GM19099 (cell line): Measurements from ENCODE around the gene PROK1.

Experiments used
- POLR2A ChIP-seq: IDR thresholded peaks from 3 replicates; pipeline ENCODE4 v1.6.1; 2011; ENCODE audit warnings: low read depth; ENCODE audit not compliant: insufficient read length; ENCODE audit errors: extremely low read depth

Gene PROK1, protein sequence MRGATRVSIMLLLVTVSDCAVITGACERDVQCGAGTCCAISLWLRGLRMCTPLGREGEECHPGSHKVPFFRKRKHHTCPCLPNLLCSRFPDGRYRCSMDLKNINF

DNA sequence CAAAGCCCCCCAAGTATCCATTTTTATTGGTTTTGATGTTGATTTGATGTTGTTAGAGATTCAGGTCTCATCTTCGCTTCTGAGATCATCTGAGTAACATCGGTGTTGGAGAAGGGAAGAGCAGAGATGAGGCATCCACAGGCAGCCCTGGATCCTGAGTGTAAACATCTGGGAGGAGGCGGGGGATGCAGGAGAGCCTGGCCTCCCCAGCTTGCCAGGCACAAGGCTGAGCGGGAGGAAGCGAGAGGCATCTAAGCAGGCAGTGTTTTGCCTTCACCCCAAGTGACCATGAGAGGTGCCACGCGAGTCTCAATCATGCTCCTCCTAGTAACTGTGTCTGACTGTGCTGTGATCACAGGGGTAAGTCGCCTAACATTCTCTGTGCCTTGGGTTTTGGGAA is at the start of gene PROK1:
PROK1 (plus strand) TSS at position 221 of the 400 bp plus-strand sequence; CDS start at position 289, 68 bp downstream.
- no peak for TF ChIP-seq POLR2A

DNA sequence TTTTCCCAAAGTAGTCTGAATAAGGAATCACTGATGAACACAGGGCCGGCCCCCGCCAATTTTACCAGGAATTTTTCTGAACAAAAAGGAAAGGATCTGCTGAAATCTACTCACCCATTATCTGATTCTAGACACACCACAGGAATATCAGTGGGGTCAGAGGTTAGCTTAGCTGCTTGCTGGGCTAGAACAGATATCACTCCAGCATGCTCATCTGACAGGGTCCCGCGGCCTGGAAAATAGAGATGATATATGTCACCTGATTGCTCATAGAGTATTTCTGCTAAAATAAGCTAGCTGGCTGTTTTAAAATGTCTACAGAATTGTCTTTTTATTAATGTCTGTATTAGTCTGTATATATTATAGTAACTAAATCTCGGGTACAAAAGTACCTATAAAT is 47.1 kb upstream of the PROK1 start:
- TF ChIP-seq POLR2A: no peak

DNA sequence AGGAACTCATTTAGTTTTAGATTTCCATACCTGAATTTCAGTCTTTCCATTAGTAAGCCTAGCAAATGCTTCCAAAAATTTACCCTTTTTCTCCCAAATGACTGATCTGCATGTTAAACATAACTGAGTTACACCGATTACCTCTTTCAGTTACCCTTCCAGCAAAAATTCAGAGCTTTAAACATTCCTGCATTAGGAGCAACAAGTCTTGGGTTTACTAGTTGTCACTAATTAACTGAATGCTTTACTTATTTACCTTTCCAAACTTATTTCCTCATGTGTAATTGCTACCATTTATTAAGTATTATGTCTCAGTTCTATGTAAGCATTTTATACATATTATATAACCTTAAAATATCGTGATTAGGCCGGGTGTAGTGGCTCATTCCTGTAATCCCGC is 46.5 kb upstream of the PROK1 start:
- no peak for TF ChIP-seq POLR2A

DNA sequence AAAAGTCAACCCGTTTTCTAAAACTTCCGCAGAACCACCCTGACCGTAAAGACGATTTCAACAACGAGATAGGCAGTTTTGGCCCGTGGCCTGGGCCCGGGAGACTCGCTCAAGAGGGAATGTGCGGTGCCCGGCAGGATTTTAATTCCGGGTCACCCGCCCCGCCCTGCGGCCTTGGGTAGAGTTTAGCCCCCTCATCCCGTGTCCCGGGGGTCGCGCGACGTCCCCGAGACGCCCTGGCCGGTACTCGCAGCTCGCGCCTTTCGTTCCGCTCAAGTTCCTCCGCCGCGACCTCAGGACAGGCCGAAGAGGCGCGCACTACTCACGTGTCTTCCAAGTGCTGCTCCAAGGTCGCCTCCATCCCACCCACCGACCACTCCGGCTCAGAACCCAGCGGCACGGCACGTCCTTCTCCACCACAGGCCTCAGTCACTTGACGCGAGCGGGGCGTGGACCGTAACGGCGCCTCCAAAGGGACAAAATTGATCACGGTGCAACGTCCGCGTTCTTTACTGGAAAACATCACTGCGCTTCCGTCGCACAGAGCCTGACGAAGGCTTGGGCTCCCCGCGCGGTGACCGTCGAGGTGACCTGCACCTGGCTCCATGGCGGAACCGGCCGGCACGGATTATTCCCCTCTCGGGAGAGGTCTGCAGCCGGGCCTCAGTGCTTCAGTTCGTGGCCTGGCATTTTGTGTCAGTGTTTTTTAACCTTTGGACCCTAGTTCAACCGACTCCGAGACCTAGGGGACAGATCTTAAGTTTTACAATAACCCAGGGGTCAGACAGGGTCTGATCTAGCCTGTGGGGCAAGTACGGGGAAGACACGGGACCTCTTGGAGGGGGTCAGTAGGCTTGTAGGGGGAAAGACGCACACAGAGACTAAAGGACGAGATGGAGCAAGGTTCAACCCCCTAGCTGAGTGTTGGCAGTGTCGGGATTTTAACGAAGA is 43.4 kb upstream of the PROK1 start, which contains the start of gene LAMTOR5:
LAMTOR5 (minus strand) TSS at position 435 of the 951 bp plus-strand sequence; CDS start at position 361, 74 bp downstream.
- TF ChIP-seq POLR2A: peak; percentile 91

DNA sequence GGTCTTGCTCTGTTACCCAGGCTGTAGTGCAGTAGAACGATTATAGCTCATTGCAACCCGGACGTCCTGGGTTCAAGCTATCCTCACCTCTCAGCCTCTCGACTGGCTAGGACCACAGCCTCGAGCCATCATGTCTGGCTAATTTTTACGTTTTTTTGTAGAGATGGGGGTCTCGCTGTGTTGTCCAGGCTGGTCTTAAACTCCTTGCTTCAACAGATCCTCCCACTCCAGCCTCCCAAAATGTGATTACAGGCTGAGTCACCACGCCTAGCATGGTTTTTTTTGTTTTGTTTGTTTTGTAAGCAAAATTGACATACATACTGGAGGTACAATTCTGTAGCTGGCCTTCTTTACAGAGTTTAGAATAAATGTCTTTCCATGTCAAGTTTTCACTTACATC is 42.5 kb upstream of the PROK1 start:
- no peak for TF ChIP-seq POLR2A

DNA sequence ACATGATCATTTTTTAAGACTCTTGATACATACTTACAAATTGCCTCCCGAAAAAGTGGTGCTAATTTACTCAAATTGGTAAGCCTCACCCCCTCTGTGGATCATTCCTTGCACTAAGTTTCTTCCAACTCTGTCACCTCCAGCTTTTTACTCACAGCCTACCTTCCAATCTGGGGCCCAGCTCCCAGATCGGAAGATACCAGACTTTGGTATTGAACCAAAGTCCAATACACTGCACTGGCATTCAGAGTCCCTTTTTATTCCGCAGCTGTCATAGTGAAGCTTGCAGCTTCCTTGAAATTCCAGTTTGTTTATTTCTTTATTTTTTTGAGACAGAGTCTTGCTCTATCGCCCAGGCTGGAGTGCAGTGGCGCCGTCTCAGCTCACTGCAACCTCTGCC is 41.6 kb upstream of the PROK1 start:
- no peak for TF ChIP-seq POLR2A

DNA sequence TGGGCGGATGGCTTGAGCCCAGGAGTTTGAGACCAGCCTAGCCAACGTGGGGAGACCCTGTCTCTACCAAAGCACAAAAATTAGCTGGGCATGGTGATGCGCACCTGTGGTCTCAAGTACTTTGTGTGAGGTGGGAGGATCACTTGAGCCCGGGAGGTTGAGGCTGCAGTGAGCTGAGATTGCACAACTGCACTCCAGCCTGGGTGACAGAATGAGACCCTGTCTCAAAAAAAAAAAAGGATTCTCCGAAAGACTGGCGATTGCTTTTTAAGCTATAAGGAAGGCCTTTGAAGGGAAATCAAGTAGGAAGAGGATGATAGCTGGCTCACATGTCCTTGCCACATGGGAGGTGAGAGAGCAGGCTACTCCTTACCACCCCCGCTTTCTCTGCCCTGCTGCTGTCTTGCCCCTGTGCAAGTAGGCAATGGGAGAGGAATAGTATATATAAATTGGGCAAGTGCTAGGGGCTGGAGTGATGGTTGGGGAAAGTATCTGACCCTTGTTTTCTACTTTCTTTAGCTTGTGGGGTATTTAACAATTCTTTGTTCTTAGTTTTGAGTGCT is 39.7 kb upstream of the PROK1 start:
- no peak for TF ChIP-seq POLR2A

DNA sequence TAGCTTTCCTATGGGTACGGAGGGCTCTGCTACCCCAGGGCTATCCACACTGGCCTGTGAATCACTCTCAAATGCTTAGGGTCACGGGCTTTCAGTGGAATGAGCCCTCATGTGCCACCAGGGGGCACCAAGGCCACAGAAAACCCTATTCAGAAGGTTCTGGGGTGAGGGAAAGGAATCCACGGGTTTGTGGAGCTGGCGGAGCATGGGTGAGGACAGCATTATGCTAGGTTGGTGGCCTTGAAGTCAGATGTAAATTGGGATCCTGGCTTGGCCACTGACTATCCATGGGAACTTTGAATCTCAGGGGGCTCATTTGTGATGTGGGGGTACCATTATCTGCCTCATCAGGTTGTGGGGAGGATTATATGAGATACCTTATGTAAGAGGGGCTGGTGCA is 38.4 kb upstream of the PROK1 start:
- no peak for TF ChIP-seq POLR2A

DNA sequence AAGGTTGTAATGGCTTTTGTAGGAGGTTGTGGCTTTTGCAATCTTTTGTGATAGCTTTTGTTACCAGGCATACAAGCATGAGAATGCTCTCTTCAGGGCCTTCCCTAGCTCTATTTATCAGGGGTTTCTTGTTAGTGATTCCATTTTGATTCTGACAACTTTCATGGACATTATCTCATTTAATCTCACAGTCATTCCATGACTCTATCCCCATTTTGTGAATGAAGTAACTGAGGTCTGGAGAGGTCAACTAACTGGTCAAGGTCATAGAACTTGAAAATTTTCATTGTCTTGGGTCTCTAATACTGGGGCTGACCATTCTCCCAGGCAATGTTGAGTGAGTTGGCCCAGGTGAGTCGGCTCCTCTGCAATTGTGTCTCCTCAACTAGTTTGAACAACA is 32.2 kb upstream of the PROK1 start:
- no peak for TF ChIP-seq POLR2A

DNA sequence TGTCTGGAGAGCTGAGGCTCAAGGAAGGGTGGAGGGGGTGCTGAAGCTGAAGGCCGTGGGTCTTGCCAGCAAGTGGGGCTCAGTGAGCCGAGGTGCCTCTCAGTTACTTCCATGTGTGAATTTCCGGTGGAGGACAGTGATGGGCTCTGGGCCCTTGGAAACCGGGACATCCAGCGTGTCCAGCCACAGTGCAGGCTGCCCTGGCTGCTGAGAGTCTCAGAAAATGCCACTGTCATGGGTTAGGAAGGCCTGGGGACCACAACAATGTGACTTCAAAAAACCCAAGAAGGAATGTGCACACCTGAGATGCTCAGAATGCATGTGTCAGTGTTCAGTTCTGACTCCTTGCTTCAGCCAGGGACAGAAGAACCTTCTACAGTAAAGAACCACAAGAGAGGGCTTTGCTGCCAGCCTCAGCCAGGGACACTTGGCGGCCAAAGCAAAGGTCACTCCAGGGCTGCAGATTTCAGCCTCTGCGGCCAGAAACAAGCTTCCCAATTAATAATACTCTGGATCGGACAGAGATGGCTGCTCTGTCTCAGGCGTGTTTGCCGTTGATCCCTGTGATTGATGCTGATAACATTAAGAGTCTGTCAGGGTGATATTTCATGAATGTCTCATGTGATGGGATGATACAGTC is 30.8 kb upstream of the PROK1 start:
- no peak for TF ChIP-seq POLR2A

DNA sequence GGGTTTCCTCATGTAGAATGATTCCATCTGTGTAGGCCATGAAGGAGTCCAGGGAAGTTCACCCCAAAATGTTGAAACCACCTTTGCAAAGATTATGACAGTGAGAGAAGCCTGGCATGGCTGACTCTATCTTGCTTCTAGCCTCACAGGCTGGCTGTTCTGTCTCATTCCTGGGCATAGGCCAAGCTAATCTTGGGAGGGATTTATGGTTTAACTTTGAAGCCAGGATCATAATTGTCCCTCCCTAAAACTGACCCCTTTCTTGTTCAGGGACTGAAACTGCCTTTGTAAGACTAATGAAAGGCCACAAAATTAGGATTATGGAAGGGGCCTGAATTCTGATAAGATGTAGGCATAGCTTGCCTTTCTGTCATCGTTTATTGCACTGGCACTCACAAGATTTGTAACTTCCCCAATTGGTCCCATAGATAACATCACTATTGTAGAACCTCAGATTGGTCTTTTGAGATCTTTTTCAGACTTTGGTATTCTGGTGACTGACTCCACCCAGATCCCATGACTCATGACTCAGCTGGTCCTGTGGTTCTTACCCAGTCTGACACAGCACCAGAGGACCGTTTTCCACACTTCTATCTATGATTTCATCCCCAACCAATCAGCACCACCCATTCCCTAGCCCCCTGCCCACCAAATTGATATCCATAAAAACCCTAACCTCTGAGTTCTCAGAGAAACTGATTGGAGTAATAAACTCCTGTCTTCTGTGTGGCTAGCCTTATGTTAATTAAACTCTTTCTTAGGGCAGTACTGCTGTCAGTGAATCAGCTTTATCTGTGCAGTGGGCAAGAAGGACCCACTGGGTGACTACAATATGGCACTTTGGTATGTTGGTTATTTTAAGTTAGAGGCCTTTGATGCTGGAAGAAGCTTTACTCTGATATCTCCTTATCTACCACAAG is 29.8 kb upstream of the PROK1 start:
- TF ChIP-seq POLR2A: no peak

DNA sequence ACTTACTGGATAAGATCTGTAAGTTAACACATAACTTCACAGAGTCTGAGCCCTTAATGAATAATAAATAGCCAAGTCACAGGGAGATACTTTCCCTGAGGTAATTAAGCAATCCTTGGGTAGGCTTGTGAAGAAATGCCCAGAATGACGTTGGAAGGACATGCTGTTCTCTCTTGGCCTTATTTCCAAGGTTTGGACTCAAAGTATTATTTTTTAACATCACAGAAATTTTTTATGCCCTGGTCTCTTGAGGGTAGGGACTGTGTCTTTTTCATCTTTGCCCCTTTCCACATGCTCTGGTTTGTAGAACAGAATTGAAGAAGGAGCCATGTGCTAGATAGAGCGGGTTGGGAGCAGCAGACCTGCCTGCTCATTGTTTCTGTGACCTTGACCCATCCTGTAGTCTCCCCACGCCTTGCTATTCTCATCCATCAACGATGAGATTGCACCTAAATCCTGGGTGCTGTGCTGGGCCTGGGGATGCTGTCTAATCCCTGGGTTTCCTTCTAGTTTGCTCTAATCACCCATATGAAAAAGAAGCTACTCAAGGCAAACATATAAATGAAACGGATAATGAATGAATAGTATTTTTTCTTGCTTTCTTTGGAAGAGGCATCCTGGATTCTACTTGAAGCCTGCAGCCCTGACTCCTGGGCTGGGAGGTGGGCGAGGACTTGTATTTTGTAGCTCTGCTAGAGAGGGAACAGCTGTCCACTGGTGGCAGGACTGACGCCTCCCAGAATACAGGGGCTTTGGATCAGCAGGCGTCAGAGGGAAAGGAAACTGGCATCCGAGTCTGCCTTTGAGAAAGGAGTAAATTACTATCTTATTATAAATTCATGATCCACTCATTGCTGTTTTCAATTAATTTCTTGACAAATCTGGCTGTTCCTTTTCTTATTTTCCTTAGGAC is 26.0 kb upstream of the PROK1 start:
- TF ChIP-seq POLR2A: no peak

DNA sequence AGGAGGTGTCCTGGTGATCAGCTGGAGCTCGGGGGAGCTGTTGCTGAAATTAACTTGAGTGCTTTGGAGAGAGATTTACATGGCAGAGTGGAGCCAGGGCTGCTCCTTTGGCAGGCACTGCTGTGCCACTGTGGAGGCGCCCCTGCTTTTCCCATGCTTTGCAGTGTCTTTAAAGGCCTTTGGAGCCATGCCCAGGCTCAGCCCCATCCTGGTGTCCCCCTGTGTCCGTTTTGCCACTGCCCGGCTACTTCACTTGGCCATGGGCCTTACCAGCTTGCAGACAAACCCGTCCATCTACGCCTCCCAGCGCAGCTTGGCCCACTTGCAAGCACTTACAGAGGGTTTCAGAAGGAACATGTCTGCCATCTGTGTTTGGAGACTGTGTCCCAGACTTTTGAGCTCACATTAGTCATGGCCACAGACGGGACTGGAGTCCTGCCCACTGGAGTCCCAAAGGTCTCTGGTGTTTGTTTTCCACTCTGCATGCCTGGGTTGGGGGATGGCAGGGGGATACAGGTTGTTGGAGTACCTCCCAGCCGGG is 25.3 kb upstream of the PROK1 start:
- no peak for TF ChIP-seq POLR2A

DNA sequence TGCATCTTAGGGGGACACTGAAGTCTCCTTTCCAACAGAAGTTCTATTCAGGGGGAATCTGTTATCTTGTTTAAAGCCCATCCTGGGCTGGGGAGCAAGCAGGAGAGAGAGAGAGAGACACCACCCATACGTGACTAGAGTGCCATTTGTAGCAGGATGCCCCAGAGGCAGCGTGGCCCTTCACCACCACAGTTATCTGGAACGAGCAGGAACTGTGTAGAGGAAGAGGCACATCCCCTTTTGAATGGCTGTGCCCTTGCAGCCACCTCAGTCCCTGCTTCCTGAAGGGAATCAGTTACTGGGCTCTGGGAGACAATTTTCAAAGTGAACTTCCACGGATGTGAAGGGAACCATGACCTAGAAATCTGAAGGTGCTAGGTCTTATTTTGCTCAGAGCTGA is 24.1 kb upstream of the PROK1 start:
- no peak for TF ChIP-seq POLR2A

DNA sequence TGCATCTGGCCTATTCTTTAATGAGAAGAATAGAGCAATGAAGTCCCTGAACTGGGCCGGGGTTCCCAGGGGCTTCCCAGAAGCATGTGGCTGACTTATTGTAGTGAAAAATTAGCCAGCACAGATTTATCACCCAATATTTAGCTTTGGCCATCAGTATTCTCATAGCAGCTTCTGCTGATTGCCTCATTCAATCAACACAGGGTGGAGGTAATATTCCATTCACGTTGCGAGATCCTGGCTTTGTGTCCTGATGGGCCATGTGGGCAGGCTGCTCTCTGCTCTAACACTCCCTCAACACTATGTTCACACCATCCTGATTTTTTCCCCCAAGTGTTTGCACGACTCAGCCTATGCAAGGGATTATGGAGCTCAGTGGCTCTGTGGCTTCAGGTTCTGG is 22.0 kb upstream of the PROK1 start:
- no peak for TF ChIP-seq POLR2A
